IPS-18a (cell line): ENCODE data around the gene PLA2R1.
"Not testable (repeated sequence)": the region's sequence is repeated elsewhere in the genome, so short reads cannot be mapped to it uniquely, and the experiment has no call there.

Experiments used
- H3K27ac ChIP-seq: one replicate; pipeline ENCODE4 v1.5.1; 2013; ENCODE audit warnings: low read length
- H3K27me3 ChIP-seq: one replicate; pipeline ENCODE4 v1.6.1; 2013; ENCODE audit warnings: mild to moderate bottlenecking, low read length; ENCODE audit not compliant: control insufficient read depth, insufficient read depth
- H3K36me3 ChIP-seq: one replicate; pipeline ENCODE4 v1.6.1; 2013; ENCODE audit warnings: low read depth, low read length; ENCODE audit not compliant: control insufficient read depth
- H3K4me1 ChIP-seq: one replicate; pipeline ENCODE4 v1.6.1; 2013; ENCODE audit warnings: low read depth, low read length; ENCODE audit not compliant: control insufficient read depth
- H3K4me3 ChIP-seq: one replicate; pipeline ENCODE4 v1.5.1; 2013; ENCODE audit warnings: low read length
- H3K9ac ChIP-seq: one replicate; pipeline ENCODE4 v1.6.1; 2013; ENCODE audit warnings: mild to moderate bottlenecking, low read length, moderate library complexity
- H3K9me3 ChIP-seq: one replicate; pipeline ENCODE4 v1.6.1; 2013; ENCODE audit warnings: low read depth, low read length; ENCODE audit not compliant: control insufficient read depth

PLA2R1 gene

DNA sequence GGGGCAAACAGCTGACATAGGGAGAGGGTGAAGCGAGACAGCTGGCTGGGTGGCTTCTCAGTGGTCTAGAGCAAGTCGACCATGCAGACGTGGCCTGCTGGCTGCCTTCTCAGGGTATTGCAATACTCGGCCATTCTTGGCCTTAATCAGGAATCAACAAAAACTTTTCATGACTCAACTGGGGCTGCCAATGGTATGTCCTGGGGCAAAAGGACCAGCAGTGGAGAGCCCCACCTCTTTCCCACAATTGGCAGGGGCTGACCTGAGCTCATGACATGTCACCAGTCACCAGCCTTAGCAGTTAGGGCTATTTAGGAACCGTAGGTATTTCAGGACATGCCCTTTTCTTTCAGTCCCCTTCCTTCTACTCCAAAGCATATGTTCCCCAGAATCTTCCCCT lies 19.1 kb downstream of the PLA2R1 start:
- Histone ChIP-seq H3K36me3 (no peaks in the 10 kb centered on the region), H3K27ac (no peak overlapping the region), H3K4me3 (no peak overlapping the region), H3K4me1 (peaks cover 7% of the 10 kb centered on the region), H3K9me3 (no peaks in the 10 kb centered on the region), H3K9ac (no peak overlapping the region), H3K27me3 (no peaks in the 10 kb centered on the region)

DNA sequence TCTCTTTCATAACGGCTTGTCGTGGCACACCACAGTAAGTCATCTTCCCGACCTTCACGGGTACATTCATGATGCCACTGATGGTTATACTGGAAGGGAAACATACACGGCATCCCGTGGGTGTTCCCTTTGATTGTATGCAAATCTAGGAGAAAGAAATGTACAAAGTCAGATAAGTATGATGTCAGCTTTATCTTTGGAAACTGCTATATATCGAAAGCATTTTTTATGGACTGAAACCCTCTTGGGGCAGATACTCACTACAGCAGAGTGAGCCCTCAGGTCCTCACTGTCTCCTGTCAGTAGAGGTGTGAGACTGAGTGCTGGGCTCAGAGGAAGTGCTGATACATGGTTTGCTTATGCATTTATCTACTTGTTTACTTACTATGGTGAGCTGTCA lies 20.4 kb downstream of the PLA2R1 start:
- Histone ChIP-seq H3K4me3 (no peak overlapping the region), H3K4me1 (peaks cover 7% of the 10 kb centered on the region), H3K27me3 (no peaks in the 10 kb centered on the region), H3K36me3 (no peaks in the 10 kb centered on the region), H3K9ac (no peak overlapping the region), H3K9me3 (no peaks in the 10 kb centered on the region), H3K27ac (no peak overlapping the region)

DNA sequence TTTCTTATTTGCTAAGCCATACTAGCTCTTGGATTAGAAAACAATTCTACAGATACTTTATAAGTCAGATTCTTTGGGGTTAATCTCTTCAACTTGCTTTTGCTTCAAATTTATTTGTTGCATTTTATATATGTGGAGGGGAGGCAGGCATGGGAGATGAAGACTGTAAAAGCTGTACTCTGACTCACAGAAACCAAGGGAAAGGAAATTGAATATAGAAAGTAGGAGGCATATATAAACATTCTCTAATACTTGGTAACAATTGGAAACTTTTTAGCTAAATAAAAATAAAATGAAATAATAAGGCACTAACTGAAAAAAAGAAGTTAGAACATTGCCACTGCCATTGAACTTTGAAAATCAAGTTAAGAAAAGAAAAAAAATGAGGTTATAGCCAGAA lies 21.3 kb downstream of the PLA2R1 start:
- Histone ChIP-seq H3K9me3 (no peaks in the 10 kb centered on the region), H3K4me3 (no peak overlapping the region), H3K9ac (no peak overlapping the region), H3K27me3 (no peaks in the 10 kb centered on the region), H3K36me3 (no peaks in the 10 kb centered on the region), H3K27ac (no peak overlapping the region), H3K4me1 (peaks cover 7% of the 10 kb centered on the region)

DNA sequence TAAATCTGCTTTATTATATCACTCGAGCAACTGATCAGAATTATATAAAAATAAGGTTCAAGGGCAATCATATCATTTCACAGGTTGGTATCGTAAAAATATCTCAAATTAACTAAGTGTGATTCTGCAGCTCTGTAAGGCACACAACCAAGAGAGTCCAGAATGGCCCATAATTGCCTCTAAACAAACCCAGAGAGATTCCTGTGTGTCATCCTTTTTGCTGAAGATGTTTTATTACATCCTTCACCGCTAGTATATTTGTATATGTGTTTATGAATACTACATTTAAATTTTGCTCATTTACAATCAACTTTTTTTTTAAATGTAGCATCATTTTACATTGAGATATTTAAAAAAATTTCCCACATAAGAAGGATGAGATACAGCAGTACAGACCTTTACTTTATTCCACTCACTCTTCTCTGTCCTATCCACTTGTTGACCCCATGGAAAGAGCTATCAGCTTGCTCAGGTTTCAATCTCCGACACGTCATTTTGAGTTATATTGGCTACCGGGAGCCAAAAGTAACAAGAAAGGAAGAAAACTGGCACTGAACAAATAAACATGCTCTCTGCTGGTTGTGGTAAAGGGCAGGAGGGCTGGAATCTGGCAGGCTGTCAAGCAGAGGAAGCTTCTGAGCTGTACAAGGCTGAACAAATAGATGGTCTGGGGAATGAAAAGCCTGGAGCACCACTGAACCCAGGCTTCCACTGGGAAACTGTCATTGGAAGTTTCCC lies 23.1 kb downstream of the PLA2R1 start:
- Histone ChIP-seq H3K9ac (no peak overlapping the region), H3K4me3 (no peak overlapping the region), H3K27ac (no peak overlapping the region), H3K27me3 (no peaks in the 10 kb centered on the region), H3K9me3 (no peaks in the 10 kb centered on the region), H3K36me3 (no peaks in the 10 kb centered on the region), H3K4me1 (peaks cover 7% of the 10 kb centered on the region)

DNA sequence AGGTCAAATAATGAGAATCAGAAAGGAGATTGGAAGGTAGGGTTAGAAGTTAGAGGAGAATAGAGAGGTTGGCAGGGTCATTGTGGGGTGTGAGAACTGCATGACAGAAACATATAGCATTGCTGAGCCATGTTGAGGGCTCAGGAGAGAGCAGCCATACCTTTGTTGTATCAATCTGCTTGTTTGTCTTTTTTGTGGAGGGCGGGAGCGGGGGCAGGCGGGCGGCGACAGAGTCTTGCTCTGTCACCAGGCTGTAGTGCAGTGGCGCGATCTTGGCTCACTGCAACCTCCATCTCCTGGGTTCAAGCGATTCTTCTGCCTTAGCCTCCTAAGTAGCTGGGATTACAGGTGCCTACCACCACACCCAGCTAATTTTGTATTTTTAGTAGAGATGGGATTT lies 23.8 kb downstream of the PLA2R1 start:
- H3K27me3 ChIP-seq, H3K27ac ChIP-seq, H3K9ac ChIP-seq, H3K4me1 ChIP-seq, H3K9me3 ChIP-seq, H3K36me3 ChIP-seq, H3K4me3 ChIP-seq: not testable (repeated sequence)

DNA sequence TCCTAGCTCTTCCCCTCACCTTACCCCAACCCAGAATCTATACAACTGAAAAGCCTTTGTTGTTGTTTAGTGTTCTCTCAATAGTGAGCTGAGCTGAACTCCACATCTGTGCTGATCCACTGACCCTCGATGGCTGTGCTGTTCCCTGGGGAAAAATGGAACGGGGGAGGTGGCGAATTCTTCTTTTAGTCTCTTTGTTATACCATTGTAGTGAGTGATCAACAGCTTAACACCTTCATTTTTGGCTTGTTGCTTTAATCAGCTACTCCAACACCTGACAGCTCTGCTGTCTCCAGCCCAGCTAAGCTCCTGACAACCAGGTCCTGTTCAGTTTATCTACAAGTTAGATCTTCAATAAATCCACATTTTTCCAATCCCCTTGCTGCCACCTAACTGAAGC lies 25.7 kb downstream of the PLA2R1 start:
- H3K36me3 ChIP-seq, result no peaks in the 10 kb centered on the region
- H3K27ac ChIP-seq, result no peak overlapping the region
- peaks cover 7% of the 10 kb centered on the region for H3K4me1 ChIP-seq
- no peak overlapping the region for H3K9ac ChIP-seq
- H3K9me3 ChIP-seq, result no peaks in the 10 kb centered on the region
- no peak overlapping the region for H3K4me3 ChIP-seq
- H3K27me3 ChIP-seq, result no peaks in the 10 kb centered on the region

DNA sequence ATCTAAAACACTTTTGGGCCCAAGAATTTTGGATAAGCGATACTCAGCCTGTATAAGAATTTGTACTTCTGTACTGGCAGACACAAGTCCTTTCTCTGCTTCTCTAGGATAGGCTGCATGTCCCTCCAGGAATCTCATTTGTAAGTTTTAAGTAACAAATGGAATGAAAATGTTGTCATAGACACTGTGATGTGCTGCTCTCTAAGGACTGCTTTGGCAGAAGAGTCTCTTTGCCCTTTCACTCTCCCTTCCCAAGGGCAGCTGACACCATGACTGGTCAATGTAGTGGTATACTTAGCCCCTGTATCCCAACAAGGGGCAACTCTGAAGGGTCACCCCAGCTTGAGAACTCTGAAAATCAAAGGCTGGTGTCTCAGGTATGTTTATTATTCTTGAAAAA lies 27.3 kb downstream of the PLA2R1 start:
- H3K36me3 ChIP-seq, result no peaks in the 10 kb centered on the region
- H3K27me3 ChIP-seq, result no peaks in the 10 kb centered on the region
- H3K9me3 ChIP-seq, result no peaks in the 10 kb centered on the region
- H3K9ac ChIP-seq, result no peak overlapping the region
- peaks cover under 1% of the 10 kb centered on the region for H3K4me1 ChIP-seq
- no peak overlapping the region for H3K4me3 ChIP-seq
- H3K27ac ChIP-seq, result no peak overlapping the region

DNA sequence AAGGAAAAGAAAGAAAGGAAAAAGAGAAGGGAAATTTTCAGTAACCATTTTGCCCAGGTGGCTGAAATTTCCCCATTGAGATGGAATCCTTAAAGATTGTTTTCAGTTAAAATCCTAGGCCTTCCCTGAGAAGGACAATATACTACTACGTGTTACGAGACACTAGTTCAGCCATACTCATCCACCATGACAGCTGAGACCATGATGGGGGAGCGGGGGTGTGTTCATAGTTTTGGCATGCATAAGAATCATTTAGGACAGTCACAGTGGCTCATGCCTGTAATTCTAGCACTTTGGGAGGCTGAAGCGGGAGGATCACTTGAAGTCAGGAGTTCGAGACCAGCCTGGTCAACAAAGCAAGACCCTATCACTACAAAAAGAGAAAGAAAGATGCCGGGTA lies 28.0 kb downstream of the PLA2R1 start:
- H3K27ac ChIP-seq, result no peak overlapping the region
- no peaks in the 10 kb centered on the region for H3K36me3 ChIP-seq
- no peak overlapping the region for H3K4me3 ChIP-seq
- no peak overlapping the region for H3K9ac ChIP-seq
- no peaks in the 10 kb centered on the region for H3K9me3 ChIP-seq
- H3K4me1 ChIP-seq, result no peaks in the 10 kb centered on the region
- no peaks in the 10 kb centered on the region for H3K27me3 ChIP-seq

DNA sequence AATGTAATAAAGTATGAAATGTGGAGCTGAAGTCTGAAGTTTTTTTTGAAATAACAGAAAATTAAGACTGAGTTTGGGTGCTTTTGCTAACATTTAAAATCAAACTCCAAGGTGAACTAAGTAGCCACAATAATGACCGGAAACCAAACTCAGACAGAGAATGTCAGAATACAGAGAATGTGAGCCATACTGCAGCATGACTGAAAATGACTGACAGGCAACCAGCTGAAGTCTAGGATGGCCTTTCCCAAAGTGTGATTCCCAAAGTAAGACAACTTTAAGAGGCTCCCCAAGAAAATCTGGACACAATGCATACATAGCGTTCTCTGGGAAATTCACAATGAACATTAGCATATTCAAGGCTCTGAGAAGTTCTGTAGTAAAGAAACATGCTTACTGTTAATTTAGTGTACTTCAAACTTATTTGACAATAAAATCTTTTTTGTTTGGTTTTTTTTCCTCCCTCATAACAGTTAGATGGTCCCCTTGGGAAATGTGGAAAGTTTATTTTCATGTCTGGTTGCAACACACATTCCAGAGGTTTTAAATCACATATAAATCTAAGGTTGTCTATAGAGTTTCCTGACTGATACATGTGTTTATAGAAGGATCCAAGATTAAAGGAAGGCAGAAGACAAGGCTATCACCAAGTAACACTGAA lies 28.6 kb downstream of the PLA2R1 start:
- H3K27ac ChIP-seq, result no peak overlapping the region
- no peak overlapping the region for H3K9ac ChIP-seq
- H3K4me3 ChIP-seq, result no peak overlapping the region

DNA sequence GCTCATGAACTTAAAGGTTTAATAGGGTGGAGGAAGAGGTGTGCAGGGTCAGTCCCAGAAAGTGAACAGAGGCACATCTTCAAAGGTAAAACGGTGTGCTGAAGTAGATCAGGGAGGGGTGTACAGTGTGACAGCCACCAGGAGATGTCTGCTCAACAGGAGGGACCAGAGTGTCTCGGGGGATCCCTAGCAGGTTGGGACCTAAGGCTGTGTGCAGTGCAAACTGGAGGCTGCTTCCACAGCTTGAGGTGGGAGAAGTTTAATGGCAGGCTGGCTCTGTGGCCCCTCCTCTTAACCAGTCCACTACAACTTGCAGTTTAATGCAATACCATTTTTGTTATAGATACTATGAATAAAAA lies 33.2 kb downstream of the PLA2R1 start:
- no peak overlapping the region for H3K9ac ChIP-seq
- H3K4me1 ChIP-seq, result no peaks in the 10 kb centered on the region
- no peak overlapping the region for H3K4me3 ChIP-seq
- no peaks in the 10 kb centered on the region for H3K36me3 ChIP-seq
- H3K27ac ChIP-seq, result no peak overlapping the region
- H3K27me3 ChIP-seq, result no peaks in the 10 kb centered on the region
- no peaks in the 10 kb centered on the region for H3K9me3 ChIP-seq

More for the DNA sequence above, 28.6 kb downstream of the PLA2R1 start:
- no peaks in the 10 kb centered on the region for H3K4me1 ChIP-seq
- no peaks in the 10 kb centered on the region for H3K27me3 ChIP-seq
- no peaks in the 10 kb centered on the region for H3K36me3 ChIP-seq
- H3K9me3 ChIP-seq, result no peaks in the 10 kb centered on the region

DNA sequence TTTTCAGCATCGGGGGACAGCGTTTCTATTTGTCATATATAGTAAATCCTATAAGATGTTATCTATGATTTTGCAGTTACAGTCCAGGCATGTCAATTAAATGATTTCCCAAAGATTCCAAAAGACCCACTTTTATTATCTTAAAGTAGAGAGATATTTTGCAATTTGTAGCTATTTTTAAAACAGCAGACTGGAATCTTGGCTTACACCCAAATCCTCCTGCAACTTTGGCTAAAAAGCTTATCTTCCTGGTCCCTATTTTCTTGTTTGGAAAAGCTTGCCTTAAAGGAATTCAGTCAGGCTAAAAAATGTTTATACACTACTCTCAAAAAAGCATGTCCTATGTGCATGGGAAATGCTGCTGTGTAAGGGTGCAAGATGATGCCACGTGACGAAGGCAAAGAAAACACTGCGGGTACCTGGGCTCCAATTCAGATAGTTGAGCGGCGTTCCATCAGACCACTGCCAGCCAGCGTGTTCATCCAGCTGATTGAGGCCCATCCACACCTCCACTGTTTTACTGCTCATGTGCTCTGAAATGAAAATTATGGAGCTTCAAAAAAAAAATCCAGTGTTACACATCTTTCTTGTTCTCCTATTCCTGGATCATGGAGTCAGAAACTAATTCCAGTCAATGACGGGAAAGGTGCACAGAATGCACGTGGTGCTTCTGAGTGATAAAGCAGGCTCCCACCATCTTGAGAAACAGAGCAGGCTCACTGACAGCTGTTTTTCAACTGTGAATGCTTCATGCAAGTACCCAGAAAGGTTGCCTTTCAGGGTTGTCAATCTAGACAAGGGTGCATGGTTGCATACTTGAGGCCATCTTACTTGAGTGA lies 33.8 kb downstream of the PLA2R1 start:
- Histone ChIP-seq H3K4me3 (no peak overlapping the region), H3K4me1 (no peaks in the 10 kb centered on the region), H3K27me3 (no peaks in the 10 kb centered on the region), H3K9me3 (no peaks in the 10 kb centered on the region), H3K36me3 (no peaks in the 10 kb centered on the region), H3K9ac (no peak overlapping the region), H3K27ac (no peak overlapping the region)
